SU-DHL-6 (cell line): ENCODE measurements around the gene SNX25.

Source experiments
- EZH2phosphoT487 ChIP-seq: fragments of 200-600 bp; sonication (generic), shearing (Covaris generic); conservative IDR thresholded peaks from 2 replicates; pipeline ENCODE4 v1.6.1; 2018; ENCODE audit warnings: mild to moderate bottlenecking, antibody characterized with exemption, low read length, moderate library complexity, mixed read lengths
- TF ChIP-seq, protein P1 (sequence below): fragments of 200-600 bp; sonication (generic); IDR thresholded peaks from one replicate; pipeline ENCODE4 v1.5.1; 2017; ENCODE audit warnings: antibody characterized with exemption, mild to moderate bottlenecking, low read length, moderate library complexity; ENCODE audit not compliant: insufficient read depth, poor library complexity, severe bottlenecking

DNA sequence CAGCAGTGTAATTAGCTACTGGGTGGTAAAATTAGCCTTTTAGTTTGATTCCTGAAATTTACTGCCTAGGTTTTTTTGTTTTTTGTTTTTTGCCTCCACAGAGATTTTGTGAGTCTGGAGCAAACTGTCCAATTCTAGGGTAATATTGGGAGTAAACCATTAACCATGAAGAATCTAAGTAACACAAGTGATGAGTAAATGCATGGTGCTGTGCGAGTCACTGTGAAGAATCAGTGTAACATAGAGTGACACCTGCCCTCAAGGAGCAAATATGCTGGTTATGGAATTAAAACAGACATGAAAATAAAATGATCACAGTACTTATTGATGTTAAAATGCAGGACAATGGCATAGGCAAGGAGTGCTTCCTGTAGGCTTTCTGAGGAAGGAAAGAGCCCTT is 126.2 kb downstream of the SNX25 start:
- TF ChIP-seq, protein P1, sequence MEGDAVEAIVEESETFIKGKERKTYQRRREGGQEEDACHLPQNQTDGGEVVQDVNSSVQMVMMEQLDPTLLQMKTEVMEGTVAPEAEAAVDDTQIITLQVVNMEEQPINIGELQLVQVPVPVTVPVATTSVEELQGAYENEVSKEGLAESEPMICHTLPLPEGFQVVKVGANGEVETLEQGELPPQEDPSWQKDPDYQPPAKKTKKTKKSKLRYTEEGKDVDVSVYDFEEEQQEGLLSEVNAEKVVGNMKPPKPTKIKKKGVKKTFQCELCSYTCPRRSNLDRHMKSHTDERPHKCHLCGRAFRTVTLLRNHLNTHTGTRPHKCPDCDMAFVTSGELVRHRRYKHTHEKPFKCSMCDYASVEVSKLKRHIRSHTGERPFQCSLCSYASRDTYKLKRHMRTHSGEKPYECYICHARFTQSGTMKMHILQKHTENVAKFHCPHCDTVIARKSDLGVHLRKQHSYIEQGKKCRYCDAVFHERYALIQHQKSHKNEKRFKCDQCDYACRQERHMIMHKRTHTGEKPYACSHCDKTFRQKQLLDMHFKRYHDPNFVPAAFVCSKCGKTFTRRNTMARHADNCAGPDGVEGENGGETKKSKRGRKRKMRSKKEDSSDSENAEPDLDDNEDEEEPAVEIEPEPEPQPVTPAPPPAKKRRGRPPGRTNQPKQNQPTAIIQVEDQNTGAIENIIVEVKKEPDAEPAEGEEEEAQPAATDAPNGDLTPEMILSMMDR = no peak
- no peak for TF ChIP-seq EZH2phosphoT487
